Medulla oblongata (tissue), 1 donor: ENCODE results near the gene NRARP.

Experiments used
- DNase-seq: peaks from one replicate; pipeline ENCODE4 v3.0.0-alpha.2; 2015; ENCODE audit errors: extremely low spot score

NRARP gene

DNA sequence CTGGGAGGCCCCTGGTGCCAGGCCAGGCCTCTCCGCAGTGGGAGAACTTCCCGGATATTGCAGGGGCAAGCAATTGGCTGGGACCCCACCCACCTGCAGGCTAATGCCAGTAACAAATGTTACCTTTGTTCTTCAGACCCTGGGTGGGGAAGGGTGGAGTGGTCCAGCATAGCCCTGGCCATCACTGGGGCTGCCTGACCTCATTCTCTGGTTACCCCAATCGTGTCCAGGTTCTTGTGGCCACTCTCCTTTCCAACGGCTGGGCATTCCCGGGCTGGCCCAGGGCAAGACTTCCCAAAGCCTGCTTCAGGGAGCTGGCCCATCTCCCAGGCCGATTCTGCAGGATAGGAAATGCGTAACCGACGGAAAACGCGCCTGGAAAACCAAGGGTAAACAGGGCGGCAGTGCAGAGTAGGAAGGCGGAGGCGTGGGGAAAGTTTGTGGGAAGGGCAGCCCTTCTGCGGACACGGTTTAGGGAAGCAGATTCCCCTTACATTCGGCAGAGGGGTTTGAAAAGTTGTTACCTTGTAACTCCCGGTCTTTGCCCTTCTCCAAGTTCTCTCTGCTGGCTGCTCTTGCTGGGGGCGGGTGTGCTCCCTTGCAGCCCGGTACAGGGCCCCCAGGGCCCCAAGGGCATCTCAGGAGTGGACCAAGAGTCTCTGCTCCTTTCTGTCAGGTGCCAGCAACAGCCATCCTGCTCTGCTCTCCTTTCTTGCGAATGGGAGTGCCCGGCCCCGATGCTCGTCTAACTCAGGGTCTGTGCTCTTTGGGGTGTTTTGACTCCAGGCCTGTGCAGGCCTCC is 3.5 kb downstream of the NRARP start:
- peak; percentile 24 for DNase-seq

DNA sequence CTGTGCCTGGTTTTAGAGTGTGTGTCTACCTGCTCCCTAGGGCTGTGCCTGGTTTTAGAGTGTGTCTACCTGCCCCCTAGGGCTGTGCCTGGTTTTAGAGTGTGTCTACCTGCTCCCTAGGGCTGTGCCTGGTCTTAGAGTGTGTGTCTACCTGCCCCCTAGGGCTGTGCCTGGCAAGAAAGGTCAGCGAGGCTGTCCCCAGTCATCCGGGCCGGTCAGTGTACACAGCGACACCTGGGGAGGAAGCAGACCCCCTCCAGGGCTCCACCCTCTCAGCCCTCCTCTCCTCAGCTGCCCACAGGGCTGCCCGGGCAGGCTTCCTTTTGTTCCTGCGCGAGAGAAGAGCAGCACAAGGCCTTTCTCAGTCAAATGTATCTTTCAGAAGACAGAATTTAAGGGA is 4.1 kb downstream of the NRARP start:
- no peak for DNase-seq

DNA sequence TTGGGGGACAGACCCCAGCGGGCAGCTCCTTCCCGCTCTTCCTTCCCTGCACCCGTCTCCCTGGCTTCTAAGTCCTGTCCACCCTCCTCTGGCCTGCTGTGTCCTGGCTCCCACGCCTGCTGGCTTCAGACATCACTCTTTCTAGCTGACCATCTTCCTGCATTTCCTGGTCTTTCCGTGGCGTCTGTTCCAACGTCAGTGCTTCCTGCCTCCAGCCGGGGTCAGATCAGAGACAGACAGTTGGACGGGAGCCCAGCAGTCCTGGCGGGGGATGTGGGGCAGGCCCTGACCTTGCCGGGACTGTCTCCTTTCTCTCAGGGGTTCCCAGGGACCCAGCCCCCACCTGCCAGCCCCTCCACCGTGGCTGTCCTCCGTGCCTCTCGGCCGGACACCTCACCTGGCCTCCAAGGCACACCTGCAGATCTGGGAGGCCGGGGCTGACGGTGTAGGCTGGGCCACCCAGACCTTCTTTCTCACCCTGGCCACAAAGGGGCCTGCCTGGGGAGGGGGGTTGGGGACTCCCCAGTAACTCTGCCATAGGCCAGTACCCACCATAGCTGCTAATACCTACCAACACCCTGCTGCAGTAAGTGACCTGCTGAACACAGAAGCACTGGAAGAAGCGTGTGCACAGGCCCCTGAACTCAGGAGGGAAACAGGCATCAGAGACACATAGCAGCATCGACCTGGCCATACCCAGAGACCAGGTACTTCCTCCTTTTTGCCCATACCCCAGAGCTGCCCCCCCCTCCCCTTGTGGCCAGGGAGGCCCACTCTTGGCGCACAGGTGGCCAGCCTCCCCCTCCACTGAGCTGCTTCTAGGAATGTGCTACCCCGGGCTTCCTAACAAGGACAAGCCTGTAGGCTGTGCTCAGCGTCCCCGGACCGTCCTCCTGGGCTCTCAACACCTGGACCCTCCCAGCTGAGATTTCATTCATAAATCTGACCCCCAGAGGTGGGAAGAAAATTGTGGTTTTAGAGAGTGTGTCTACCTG is 5.1 kb downstream of the NRARP start:
- DNase-seq, result no peak

DNA sequence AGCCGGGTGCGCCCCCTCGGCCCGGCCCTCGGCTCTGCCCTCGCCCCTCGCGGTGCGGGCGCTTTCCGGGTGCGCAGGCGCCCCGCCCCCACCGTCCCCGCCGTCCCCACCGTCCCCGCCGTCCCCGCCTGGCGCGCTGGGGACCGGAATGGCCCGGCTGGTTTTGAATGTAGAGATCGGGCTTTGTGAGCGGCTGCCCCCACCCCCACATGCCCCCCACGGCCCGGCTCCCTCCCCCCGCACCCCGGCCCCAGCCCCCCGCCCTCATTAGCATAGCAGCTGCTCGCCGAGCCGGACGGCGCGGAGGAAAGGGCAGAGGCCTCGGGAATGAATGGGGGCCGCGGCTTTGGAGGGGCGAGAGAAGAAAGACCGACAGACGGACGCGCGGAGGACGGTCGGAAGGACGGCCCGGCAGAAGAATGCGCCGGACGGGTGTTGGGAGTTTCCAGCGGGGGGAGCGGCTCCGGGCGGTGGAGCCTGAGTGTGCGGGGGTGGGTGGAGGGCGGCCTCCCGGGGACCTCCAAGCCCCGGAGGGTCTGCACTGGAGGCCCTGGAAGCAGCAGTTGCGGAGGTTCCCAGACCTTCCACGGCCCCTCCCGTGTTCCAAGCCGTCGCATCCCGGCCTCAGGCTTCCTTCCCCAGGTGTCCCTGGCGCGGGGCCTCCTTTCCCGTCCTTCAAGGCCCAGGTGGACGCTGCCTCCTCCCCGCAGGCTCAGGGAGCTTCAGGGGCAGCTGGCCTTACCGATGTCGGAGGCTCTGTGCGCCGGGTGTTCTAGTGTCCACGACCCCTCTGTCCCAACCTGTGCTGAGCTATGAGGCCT is 6.0 kb downstream of the NRARP start:
- no peak for DNase-seq

DNA sequence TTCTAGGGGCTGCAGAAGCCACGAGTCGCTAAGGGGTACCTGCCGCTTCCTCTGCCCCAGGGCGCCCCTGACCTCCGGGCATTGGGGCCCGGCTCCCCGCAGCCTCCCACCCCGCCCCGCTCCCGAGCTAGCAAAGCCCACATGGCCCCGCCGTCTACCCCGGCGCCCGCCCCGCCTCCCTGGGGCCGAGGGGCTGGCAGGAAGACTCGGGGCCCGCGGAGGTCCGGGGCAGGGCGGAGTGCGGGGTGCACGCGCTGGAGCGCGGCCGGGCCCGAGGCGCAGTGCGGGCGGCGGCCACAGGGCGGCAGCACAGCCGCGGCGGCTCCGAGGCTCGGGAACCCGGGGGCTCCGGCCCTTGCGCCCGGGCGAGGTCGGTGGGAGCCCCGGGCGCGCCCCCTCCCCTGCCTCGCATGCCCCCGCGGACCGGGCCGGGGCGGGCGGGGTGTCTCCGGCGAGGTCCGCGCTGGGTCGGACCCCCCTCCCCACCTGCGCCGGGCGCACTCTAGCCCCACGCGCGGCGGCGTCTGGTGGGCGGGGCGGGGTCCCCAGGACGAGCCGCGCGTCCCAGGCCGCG is 6.7 kb downstream of the NRARP start:
- DNase-seq, result no peak

DNA sequence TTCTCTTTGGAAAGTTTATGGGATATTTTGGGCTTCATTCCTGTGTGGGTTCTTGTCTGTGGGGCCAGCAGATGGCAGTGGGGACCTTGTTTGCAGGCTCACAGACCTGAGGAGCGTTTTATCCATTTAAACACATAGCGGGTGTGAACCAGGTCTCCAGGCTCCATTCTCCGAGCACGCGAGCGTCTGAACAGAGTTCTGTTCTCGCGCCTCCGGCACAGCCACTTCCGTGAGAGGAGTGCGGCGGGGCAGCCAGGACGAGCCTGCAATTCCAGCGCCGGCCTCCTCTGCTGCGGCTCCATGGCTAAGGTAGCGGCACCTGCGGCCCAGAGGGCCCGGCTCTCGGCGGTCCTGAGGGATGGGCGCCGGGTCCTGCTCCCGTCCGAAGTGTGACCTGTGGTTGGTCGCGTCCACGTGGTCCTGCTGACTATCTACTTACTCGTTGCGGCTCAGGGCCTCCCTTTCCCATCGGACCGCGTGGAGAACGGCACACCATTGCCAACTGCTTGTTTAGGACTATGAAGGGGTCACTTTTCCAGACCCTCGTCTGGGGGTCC is 7.3 kb downstream of the NRARP start:
- DNase-seq, result no peak

DNA sequence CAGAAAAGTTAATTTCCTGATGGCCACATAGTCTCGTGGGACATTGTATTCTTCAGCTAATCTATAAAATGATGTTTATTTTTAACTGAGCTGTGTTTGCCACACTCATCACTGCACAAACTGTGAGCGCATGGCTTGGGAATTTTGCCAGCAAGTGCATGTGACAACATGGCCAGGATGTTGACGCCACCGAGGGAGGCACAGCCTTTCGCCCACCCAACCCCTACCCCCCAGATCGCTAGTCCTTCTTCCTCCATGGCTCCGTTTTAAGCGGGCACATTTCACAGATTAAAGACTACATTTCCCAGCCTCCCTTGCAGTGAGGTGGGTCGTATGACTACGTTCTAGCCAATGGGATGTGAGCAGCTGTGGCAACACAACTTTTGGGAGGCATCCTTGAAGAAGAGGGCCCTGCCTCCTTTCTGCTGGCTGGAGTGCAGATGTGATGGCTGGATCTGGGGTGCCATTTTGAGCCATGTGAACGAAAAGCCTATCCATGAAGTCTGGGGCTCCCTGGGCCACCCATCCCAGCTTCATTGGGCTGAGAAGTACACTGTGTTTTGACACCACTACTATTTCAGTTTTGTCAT is 7.9 kb downstream of the NRARP start:
- DNase-seq, result no peak

DNA sequence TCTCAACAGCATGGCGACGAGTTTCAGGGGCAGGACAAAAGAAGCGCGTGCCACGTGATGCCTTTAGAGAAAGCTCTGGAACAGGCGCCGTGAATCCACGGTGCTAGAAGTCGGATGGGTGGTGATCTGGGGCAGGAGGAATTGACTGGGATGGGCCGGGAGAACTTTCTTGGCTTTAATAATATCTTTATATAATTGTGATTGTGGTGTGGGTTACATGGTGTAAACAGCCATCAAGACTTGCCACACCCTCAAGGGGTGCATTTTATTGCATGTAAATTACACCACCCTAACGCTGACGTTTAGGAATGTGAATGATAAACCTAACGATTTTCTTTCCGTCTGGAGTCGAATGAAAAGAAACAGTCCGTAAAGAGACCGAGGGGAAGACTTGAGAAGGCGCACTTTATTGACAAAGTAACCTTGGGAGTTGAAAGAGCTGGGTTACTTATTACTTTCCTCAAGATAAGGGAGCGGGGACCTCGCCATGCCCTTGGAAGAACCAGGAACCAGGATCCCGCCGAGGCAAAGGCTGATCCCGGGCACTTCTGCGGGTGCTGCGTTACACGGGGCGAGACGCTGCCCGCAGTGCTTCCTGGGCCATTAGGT is 8.5 kb downstream of the NRARP start:
- no peak for DNase-seq

DNA sequence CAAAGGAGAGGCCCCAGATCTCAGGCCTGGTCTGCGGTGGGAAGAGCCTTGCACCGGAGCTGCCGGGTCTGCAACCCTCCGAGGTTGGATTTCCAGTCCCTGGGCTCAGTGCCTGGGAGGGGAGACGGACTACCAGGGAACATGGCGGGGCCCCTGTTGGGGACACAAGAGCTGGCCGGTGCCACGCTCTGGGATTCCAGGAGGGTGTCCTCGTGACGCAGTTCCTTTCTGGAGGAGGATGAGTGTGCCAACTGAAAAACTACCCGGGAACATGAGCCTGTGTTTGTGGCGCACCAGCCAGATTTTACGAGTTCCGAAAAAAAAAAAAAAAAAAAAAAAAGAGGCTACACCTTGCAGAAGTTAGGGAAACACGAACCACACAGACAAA is 9.0 kb downstream of the NRARP start:
- no peak for DNase-seq

DNA sequence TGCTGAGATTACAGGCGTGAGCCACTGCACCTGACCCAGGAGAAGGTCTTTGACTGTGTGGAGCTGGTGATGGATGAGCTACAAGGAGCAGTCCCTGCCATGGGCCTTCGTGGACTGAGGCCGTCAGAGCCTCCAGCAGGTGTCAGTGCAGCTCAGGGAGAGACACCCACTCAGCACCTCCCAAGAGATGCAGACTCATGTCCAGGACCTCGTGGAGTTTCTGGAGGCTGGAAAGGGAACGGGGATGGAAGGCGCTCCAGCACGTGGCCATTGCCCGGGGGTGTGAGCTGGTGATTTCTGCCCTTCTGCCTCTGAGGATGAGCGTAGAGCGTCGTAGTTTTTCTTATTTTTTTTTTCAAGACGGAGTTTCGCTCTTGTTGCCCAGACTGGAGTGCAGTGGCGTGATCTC is 15.1 kb downstream of the NRARP start:
- no peak for DNase-seq

DNA sequence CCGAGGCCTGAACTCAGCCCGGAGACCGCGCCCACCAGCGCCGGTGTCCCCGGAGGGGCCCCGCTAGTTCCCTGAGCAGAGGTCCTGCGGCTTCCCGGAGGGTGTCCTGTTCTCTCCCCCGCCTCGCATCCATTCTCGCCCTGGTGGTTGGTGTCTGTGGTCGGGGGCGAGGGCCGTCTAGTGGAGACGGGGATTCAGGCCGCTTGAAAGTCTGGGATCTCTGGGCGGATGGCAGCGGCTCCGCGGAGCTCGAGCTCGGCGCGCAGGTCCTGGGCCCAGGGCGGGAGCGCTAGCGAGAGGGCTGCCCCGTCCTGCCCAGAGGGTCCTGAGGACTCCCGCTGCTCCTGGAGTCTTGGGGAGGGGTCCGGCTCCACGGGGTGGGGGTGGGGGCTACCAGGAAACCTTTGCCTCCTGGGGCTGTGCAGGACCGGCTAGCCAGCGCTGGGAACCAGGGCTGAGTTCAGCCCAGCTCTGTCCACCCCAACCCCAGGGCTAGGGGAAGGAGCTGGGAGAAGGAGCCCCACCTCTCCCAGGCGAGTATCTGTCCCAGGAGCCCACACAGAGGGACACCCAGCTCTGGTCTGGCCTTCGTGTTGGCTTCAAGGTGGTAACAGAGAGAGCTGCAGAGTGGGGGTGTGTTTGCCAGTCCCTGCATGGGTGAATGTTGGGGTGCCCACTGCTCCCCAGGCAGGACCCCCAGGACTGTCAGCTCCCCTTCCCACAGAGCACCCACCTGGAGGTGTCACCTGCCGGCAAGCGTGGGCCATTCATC is 20.5 kb downstream of the NRARP start:
- DNase-seq, result no peak

DNA sequence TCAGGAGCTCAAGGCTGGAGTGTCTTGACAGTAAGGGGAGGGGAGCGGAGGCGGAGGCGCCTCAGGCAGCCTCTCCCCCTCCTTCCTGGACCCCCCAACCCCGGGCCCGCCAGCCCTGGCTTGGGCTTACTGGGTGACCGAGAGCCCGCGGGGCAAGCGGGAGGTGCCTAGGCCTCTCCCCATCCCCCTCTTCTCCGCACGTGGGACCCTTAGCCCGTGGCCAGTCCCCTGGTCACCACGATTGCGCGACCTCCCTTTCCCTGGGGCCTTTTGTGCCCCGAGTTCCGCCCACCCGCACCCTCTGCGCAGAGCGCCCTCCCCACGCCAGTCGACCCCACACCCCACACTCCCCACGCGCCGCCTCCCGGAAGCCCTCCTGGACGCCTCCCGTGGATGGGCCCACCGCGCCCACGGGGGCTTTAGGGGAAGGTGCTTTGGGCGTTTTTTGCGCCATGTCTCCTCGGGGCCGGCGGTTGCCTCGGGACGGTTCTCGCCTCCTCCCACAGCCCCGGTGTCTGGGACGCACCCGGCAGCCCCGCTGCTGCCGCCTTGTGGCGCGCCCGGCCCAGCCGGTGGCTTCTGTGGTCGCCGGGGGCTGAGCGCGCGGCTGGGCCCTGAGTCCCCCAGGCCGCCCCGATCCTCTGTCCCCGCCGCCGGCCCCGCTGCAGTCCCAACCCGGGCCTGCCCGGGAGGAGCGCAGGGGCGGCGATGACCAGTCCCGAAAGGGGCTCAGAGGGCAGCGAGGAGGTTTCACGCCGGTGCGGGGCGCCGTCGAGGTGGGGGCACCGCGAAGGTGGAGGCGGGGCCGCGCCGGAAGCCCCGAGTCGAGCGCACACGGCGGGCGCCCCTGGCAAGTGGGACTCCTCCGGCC is 21.4 kb downstream of the NRARP start:
- no peak for DNase-seq

DNA sequence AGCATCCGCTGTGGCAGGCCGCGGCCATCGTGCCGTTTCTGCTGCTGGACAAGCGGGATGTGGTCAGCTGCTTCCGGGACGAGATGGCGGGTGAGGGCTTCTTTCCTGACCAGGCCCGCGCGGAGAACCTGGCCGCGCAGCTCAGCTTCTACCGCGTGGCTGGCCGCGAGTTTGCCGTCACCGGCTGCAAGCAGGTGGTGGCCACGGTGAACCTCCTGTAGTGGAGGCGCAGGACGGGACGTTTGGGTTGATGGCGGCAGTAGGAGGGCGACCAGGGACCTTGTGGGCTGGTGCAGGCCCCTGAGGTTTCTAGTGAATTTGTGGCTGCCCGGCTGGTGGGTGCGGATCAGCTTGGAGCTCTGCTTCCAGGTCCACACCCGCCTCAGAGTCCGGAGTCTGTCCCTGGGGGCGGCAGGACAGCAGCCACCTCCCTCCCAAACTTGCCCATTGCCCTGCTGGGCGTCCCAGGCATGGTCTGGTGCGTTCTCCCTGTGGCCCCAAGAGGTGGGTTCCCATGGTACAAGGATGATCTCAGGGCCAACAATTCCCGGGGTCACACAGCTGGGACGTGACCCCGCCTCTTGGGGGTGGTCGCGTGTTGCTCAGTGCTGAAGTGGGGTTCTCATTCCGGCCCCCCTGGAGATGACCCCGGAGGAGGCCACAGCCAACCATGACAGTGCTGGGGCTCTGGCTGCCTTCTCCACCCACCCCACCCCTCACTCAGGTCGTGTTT is 22.2 kb downstream of the NRARP start:
- no peak for DNase-seq

DNA sequence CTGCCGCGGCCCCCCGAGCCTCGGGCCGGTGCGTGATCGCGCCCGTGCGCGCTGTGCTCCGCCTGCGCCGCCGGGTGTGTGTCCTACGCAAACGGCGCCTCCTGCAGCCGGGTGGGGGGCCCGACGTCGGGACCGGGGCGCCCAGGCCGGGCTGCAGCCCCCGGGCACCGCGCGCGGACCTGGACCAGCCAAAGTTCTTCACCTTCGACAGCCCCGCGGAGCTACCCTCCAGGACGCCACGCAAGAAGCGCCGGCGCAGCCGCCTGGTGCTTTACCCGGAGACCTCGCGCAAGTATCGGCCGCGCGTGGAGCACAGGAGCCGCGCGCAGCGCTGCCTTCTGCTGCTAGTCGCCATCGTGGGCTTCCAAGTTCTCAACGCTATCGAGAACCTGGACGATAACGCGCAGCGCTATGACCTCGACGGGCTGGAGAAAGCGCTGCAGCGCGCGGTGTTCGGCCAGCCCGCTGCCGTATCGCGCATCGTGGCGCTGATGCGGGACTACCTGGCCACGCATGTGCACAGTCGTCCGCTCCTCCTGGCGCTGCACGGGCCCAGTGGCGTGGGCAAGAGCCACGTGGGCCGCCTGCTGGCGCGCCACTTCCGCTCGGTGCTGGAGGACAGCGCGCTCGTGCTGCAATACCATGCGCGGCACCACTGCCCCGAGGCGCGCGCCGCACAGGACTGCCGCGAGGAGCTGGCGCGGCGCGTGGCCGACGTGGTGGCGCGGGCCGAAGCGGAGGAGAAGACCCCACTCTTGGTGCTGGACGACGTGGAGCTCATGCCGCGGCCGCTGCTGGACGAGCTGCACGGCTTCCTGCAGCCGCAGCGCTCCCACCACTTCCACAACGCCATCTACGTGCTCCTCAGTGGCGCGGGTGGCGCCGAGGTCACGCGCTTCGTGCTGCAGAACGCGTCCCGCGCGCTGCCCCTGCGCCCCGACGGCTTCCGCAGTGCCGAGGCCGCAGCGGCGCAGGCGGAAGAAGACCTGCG is 23.1 kb downstream of the NRARP start:
- DNase-seq, result no peak

DNA sequence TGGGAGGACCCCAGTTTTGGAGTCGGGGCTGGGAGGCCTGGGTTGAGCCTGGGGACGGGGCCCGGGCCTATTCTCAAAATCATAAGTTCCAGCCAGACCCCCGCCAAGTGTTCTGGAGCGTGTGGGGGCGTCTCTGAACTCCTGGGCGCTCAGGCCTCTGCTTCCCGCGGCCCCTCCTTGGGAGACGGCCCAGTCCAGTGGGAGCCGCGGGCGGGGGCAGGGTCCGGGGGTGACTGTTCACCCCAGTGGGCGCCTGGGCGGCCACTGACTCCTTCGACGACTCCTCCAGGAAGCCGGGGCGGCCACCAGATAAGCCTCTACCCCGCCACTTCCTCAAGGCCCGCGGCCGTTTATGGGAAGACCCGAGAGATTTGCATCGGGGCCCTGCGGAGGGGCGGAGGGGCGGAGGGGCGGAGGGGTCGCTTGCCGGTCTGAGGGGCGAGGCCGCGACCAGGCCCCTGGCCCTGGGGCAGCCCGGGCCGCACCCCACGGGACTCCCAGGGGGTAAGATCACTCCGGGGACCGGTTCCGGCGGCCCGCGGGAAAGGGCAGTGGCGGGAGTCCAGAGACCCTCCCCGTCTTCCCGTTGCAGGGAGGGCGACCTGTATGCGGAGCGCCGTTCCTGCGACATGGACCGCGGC is 23.9 kb downstream of the NRARP start:
- no peak for DNase-seq

DNA sequence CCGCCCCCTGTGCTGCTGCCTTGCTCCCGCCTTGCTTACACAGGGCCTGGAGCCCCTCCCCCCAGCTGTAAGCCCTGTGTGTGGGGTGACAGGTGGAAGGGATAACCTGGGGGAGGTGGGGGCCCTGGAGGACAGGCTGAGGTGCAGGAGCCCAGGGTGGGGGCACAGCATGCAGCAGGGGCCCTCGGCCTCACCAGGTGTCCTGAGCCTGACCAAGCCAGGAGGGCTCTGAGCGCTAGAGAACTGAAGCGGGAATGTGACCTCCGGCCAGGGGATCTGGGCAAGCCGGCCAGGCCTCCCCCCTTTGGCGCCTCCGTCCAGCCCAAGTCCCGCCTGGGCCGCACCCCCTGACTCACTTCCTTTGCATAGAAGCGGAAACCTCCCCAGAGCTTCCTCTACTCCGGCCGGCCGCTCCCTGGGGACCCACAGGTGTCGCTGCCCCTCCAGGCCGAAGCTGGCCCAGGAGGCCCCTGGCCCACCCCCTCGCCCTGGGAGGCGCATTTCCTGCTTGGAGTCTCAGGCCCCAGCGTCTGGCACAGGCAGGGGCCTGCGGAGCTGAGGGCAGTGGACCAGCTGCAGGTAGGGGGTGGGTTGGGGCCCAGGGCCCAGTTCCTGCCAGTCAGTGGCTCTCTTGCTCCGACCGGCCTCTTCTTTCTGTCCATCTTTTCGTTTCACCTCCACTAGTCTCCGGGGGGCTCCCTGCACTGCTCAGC is 24.6 kb downstream of the NRARP start, which contains the start of gene TOR4A:
TSS of gene TOR4A (plus strand) at position 398 of the 713 bp plus-strand sequence. CDS start 964 bp downstream, outside the sequence.
- peak; percentile 63 for DNase-seq
